ENCODE data around the gene NRAS. TPM values are rescaled to one million over a fixed set of nuclear protein-coding genes. Genes with fewer than 3 reads are reported as not detected.
A peak's percentile ranks its signal among the peaks of the same experiment; 100 is the strongest.

Gene NRAS
- total and polyA plus RNA-seq, 9 of the 15 experiments (the other 6 are each of a cell fraction or from before 2014, with no cell fraction given), result 40.7 to 94.5 (median 75.4) TPM

GRCh38 chr1:114669562-114670082 is 46.9 kb downstream of the NRAS start, which contains the start of gene DENND2C (continued):
- TF ChIP-seq FOS (IDR thresholded peaks at IDR 0.05; ENCODE audit: extremely low read depth, insufficient read length) (no peak), AFF4 (CRISPR knock-in tag; IDR thresholded peaks at IDR 0.05) (no peak), GABPB1 (CRISPR knock-in tag; IDR thresholded peaks at IDR 0.05) (no peak), MCM7 (IDR thresholded peaks at IDR 0.05) (no peak), CSDE1 (IDR thresholded peaks at IDR 0.05) (no peak), ZNF584 (CRISPR knock-in tag; IDR thresholded peaks at IDR 0.05; ENCODE audit: low read depth) (no peak), SRSF3 (IDR thresholded peaks at IDR 0.05; ENCODE audit: insufficient read depth, low read length) (no peak), BCLAF1 (IDR thresholded peaks at IDR 0.05; ENCODE audit: borderline replicate concordance in 1 of 2, control insufficient read depth in 1 of 2, low read depth in 2 of 2, low read length in 1 of 2) (no peak), NFIC (IDR thresholded peaks at IDR 0.05) (peak; percentile 74), SFPQ (IDR thresholded peaks at IDR 0.05; ENCODE audit: low read depth, low read length) (no peak), XRCC4 (IDR thresholded peaks at IDR 0.05; ENCODE audit: extremely low read depth, insufficient read depth, insufficient read length) (no peak), CHCHD3 (CRISPR knock-in tag; IDR thresholded peaks at IDR 0.05) (no peak), NUFIP1 (IDR thresholded peaks at IDR 0.05; ENCODE audit: partially characterized antibody) (no peak), HOXB6 (CRISPR knock-in tag; IDR thresholded peaks at IDR 0.05; ENCODE audit: borderline replicate concordance) (no peak), CREB1 (IDR thresholded peaks at IDR 0.05) (0 out of 2 replicates have a peak, but pooled peaks have one; percentile 6), CREB1 (CRISPR knock-in tag; IDR thresholded peaks at IDR 0.05) (no peak), NBN (IDR thresholded peaks at IDR 0.05; ENCODE audit: low read depth) (no peak), NFXL1 (CRISPR knock-in tag; IDR thresholded peaks at IDR 0.05) (no peak), GMEB1 (CRISPR knock-in tag; IDR thresholded peaks at IDR 0.05) (no peak)
